ENCODE measurements around the gene PAQR4.
"Not testable (repeated sequence)": the region's sequence is repeated elsewhere in the genome, so short reads cannot be mapped to it uniquely, and the experiment has no call there.

Gene PAQR4

GRCh38 chr16:2968738-2969544 is at the start of gene PAQR4:
Gene PAQR4, plus strand, starts transcription at chr16:2969348. Its CDS starts 327 bp downstream, at chr16:2969675.
- DNase-seq: peak; percentile 69

DNA sequence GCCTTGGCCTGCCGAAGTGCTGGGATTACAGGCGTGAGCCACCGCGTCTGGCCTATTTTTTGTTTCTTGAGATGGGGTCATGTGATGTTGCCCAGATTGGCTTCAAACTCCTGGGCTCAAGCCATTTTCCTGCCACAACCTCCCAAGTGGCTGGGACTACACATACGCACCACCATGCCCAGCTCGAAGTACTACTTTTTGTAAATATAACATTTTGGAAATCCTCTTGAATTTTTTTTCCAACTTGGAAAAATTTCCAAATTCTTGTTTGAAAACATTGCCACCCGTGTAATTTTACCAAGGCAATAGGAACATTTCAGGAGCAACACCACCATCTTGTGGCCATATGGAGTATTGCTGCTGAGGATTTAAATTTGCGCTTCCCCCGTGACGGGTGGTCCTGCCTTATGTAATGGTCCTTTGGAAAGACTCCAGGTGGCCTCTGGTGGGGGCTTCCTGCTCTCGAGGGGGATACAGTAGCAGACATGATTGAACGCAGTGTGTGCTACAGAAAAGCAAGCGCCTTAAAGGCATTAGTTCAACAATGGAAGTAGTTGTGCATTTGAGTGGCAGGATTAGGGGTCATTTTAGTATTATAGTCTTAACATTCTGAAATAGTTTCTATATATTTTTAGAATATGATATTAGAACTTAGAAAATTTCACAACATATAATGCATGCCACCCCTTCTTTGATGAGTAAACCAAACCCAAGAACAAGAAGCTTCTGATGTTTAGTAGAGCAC is 49.5 kb upstream of the PAQR4 start:
- peak; percentile 32 for DNase-seq

DNA sequence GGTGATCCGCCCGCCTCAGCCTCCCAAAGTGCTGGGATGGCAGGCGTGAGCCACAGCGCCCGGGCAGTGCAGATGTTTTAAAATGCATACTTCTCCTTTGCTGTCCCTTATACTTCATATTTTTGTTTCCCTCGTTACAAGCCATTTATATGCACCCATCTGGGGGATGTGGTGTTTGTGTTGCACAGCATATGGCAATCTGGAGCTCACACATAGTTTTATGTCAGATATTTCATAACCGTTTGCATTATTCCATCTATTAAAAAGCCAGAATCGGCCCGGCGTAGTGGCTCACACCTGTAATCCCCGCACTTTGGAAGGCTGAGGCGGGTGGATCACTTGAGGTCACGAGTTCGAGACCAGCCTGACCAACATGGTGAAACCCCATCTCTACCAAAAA is 45.7 kb upstream of the PAQR4 start:
- DNase-seq: no peak

GRCh38 chr16:2924901-2925755 is 44.0 kb upstream of the PAQR4 start:
- no peak for DNase-seq

DNA sequence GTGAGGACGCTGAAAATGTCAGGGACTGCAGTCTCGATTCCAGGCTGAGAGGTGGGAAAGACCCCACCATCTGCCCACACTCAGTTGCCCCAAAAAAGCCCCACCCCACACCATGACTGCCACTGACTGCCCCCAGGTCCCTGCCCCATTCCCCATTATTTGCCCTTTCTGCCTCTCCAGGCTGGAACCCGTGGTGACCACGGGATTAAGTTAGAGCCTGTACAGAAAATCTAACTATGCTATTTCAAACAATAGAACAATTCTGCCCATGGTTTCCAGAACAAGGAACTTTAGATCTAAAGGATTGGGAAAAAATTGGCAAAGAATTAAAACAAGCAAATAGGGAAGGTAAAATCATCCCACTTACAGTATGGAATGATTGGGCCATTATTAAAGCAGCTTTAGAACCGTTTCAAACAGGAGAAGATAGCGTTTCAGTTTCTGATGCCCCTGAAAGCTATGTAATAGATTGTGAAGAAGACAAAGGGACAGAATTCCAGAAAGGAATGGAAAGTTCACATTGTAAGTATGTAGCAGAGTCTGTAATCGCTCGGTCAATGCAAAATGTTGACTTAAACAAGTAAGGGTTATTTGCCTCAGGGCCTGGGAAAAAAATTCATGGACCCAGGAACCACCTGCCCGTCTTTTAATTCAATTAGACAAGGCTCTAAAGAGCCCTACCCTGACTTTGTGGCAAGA is 43.0 kb upstream of the PAQR4 start:
- no peak for DNase-seq

DNA sequence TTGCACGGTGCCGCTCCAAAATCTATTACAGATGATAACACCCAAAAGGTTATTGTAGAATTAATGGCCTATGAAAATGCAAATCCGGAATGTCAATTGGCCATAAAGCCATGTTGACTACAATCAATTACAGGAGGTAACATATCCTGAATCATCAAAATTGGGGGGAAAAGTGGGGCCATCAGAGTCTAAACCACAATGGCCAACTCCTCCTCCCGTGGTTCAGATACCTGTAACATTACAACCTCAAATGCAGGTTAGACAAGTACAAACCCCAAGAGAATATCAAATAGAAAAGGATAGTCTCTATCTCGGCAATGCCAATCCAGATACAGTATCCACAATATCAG is 42.5 kb upstream of the PAQR4 start:
- DNase-seq: no peak

GRCh38 chr16:2927010-2927646 is 42.0 kb upstream of the PAQR4 start:
- DNase-seq: peak; percentile 76

- DNase-seq: not testable (repeated sequence)
These were observed 41.0 kb upstream of the PAQR4 start for GRCh38 chr16:2928151-2928550.

DNA sequence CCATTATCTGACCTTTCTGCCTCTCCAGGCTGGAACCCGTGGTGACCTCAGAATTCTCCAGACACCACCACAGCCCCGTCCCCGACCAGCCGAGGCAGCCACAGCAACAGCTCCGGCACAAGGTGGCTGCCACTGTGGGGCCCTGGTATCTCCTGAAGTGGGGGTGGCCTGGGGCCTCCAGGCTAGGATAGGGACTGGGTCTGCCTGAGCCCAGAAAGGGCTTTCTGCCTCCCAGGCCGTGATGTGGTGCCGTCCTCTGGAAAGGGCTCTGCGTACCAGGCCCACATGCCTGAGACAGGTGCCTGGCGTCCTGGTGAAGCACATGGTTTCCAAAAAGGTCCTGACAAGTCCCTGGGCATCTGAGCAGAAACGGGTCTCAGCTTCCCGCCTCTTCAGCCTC is 40.4 kb upstream of the PAQR4 start:
- DNase-seq: no peak

GRCh38 chr16:2929693-2930092 is 39.5 kb upstream of the PAQR4 start:
- no peak for DNase-seq

- DNase-seq: no peak
These were observed 38.9 kb upstream of the PAQR4 start for GRCh38 chr16:2930236-2930635.

DNA sequence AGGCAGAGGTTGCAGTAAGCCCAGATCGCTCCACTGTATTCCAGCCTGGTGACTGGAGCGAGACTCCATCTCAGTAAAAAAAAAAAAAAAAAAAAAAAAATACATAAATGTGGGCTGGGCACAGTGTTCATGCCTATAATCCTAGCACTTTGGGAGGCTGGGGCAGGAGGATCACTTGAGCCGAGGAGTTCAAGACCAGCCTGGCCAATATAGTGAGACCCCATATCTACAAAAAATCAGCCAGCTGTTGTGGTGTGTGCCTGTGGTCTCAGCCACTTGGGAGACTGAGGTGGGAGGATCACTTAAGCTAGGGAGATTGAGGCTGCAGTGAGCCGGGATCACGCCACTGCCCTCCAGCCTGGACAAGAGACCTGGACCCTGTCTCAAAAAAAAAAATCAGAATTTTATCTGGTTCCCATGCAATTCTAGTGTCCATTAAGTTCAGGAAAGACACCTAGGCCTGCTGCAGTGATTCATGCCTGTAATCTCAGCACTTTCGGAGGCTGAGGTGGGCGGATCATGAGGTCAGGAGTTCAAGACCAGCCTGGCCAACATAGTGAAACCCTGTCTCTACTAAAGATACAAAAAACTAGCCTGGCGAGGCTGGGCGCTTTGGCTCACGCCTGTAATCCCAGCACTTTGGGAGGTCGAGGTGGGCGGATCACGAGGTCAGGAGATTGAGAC is 37.8 kb upstream of the PAQR4 start:
- not testable (repeated sequence) for DNase-seq

DNA sequence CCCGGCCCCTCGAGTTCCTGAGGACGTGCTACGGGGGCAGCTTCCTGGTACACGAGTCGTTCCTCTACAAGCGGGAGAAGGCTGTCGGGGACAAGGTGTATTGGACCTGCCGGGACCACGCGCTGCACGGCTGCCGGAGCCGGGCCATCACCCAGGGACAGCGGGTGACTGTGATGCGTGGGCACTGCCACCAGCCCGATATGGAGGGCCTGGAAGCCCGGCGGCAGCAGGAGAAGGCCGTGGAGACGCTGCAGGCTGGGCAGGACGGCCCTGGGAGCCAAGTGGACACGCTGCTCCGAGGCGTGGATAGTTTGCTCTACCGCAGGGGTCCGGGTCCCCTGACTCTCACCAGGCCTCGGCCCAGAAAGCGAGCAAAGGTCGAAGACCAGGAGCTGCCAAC is 36.0 kb upstream of the PAQR4 start:
- DNase-seq: no peak

GRCh38 chr16:2933701-2934100 is 35.4 kb upstream of the PAQR4 start:
- DNase-seq: no peak

DNA sequence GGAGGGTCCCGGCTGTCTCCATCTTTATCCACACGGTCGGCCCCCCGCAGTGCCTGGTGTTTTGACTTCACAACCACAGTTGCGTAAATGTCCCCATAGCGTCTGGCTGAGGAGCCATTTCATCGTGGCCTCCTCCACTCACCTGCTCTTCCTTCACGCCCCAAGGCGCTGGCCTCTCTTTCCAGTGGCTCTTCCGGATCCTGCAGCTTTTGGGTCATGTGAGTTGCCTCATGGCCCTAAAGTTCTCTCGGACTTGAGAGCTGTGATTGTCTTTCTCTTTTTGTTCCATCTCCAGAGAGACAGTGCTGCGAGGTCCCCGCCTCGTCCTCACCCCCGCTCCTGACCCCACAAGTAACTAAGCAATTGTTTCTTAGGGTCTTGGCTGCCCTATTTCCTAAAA is 34.7 kb upstream of the PAQR4 start:
- no peak for DNase-seq

DNA sequence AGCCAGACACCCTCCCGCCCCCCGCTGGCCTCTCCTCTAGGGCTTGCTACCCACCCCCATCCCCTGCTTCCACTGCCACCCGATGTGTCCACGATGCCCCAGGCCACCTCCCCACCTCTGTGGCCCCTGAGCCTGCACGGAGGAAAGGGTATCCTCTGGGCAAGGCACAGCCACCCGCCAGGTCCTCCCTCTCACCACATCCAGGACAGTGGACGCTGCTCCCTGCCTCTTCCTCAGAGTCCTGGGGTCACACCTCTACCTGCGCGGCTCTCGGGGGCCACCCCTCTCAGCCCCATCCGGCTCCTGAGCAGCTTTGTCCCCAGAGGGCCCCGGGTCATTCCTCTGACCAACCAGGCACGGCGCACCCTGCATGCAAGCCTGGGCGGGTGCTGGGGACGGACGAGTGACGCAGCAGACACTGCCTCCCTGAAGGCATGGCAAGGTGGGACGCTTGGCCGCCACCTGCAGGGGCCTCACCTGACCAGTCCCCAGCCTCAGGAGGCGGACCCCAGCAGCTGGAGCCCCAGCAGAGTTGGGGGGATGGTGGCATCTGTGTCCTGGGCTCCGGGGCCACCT is 32.6 kb upstream of the PAQR4 start:
- DNase-seq: no peak

GRCh38 chr16:2937170-2937569 is 32.0 kb upstream of the PAQR4 start:
- DNase-seq: no peak

DNA sequence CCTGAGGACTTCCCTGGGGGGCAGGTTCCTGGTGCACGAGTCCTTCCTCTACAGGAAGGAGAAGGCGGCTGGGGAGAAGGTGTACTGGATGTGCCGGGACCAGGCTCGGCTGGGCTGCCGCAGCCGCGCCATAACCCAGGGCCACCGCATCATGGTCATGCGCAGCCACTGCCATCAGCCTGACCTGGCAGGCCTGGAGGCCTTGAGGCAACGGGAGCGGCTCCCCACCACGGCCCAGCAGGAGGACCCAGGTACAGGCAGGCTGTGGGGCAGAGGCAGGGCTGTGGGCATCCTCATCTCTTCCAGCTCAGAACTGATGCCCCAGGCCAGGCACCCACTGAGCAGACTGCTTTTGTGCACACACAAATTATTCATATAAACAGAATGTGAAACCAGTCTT is 30.9 kb upstream of the PAQR4 start:
- no peak for DNase-seq

DNA sequence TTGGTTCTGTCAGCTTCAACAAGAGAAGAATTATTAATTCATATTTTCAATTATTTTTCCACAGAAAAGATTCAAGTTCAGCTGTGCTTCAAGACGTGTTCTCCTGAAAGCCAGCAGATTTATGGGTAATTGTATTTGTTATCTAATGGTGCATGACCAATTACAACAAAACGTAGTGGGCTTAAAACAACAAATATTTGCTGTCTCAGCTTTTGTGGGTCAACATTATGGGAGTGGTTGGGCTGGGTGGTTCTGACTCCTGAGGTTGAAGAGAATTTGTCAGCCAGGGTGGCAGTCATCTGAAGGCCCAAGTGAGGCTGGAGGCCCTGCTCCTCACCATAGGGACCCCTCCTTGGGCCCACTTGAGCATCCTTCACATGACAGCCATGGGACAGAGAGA is 29.2 kb upstream of the PAQR4 start:
- DNase-seq: no peak

DNA sequence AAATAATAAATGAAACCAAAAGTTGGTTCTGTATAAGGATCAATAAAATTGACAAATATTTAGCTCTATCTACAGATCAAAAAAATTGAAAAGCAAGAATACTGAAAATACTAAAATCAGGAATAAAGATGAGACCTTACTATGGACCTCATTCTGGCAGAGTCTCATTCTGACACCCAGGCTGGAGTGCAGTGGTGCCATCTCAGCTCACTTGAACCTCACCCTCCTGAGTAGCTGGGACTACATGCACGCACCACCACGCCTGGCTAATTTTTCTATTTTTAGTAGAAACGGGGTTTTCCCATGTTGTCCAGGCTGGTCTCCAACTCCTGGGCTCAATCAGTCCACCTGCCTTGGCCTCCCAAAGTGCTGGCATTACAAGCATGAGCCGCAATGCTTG is 27.1 kb upstream of the PAQR4 start:
- no peak for DNase-seq

DNA sequence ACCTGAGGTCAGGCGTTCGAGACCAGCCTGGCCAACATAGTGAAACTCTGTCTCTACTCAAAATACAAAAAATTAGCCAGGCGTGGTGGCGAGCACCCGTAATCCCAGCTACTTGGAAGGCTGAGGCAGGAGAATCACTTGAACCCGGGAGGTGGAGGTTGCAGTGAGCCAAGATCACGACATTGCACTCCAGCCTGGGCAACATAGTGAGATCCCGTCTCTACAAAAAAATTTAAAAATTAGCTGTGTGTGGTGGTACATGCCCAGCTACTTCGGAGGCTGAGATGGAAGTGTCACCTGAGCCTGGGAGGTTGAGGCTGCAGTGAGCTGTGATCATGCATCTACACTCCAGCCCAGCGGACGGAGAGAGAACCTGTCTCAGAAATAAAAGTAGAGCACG is 25.4 kb upstream of the PAQR4 start:
- not testable (repeated sequence) for DNase-seq

Data from activated effector memory CD4-positive, alpha-beta T cell treated with Interleukin-2 at 50 U/mL for 16 hours (primary cell).